Memory B cell (primary cell): ENCODE data around the gene MRPL14.
A peak's percentile ranks its signal among the peaks of the same experiment; 100 is the strongest.

Experiments used
- ATAC-seq: fragments of 150-1000 bp; cut with Tn5 transposase; 2 replicates; pipeline ENCODE4 v1.10.0; 2021; ENCODE audit warnings: low read depth, mild to moderate bottlenecking, moderate library complexity
- DNase-seq, 2 donors: peaks; one replicate each; pipeline ENCODE4 v3.0.0; 2022; ENCODE audit warnings: low spot score in 2 of 2
- H3K27ac Mint-ChIP-seq: one replicate; pipeline ENCODE4 v1.8.0; 2022; ENCODE audit warnings: mild to moderate bottlenecking, moderate library complexity, mixed read lengths
- H3K27me3 Mint-ChIP-seq: one replicate; pipeline ENCODE4 v1.8.0; 2022; ENCODE audit warnings: mixed read lengths
- H3K36me3 Mint-ChIP-seq: one replicate; pipeline ENCODE4 v1.8.0; 2022; ENCODE audit warnings: mild to moderate bottlenecking, mixed read lengths
- H3K4me1 Mint-ChIP-seq: one replicate; pipeline ENCODE4 v1.8.0; 2022; ENCODE audit warnings: mixed read lengths
- H3K4me3 Mint-ChIP-seq: one replicate; pipeline ENCODE4 v1.8.0; 2022; ENCODE audit warnings: mild to moderate bottlenecking, moderate library complexity, mixed read lengths
- H3K9me3 Mint-ChIP-seq: one replicate; pipeline ENCODE4 v1.8.0; 2022; ENCODE audit warnings: mixed read lengths

The MRPL14 gene

DNA sequence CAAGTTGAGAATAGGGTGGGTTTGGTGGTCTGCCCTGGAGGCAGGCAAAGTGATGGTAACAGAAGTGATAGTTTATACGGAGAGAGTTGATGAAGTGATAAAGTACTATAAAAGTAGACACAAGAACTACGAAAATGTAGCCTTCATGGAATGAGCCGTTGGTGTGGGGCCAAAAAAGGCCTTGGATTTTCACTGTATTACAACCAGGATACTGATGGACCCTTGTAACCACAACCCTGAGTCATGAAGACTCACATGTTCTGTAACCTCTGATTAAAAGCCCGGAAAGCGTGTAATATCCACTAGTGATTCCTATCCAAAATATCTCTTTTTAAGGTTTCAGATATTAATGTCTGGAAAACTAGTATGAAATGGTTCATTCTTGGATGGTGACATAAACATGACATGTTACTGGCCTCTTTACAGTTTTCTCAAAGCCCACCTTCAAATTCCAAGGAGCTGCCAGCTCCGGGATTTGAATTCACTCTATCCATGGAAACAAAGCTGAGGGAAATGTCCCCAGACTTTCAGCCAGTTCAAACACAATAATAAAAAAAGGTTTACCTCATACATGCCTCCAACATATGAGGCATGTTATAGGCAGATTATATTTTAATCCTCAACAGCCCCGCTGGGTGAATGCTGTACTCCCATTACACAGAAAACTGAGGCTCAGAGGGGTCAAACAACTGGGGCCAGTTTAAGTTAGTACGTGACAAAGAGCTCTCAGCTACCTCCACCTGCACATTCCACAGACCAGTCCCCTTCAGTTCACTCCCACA, 55.4 kb downstream of the MRPL14 start:
- H3K4me3 Mint-ChIP-seq = peak overlapping the region; percentile 47
- H3K4me1 Mint-ChIP-seq = peaks cover 12% of the 10 kb centered on the region
- no peak overlapping the region for H3K27ac Mint-ChIP-seq
- peaks cover 14% of the 10 kb centered on the region for H3K27me3 Mint-ChIP-seq
- H3K9me3 Mint-ChIP-seq = no peaks in the 10 kb centered on the region
- no peaks in the 10 kb centered on the region for H3K36me3 Mint-ChIP-seq
- DNase-seq = no peak
- no peak for ATAC-seq

- no peak for ATAC-seq
- no peak overlapping the region for H3K27ac Mint-ChIP-seq
- peaks cover 11% of the 10 kb centered on the region for H3K27me3 Mint-ChIP-seq
- H3K36me3 Mint-ChIP-seq = no peaks in the 10 kb centered on the region
- peaks cover 9% of the 10 kb centered on the region for H3K4me1 Mint-ChIP-seq
- no peak overlapping the region for H3K4me3 Mint-ChIP-seq
- no peak for DNase-seq
- H3K9me3 Mint-ChIP-seq = no peaks in the 10 kb centered on the region
Observed at GRCh38 chr6:44068607-44069296, 58.5 kb downstream of the MRPL14 start.

DNA sequence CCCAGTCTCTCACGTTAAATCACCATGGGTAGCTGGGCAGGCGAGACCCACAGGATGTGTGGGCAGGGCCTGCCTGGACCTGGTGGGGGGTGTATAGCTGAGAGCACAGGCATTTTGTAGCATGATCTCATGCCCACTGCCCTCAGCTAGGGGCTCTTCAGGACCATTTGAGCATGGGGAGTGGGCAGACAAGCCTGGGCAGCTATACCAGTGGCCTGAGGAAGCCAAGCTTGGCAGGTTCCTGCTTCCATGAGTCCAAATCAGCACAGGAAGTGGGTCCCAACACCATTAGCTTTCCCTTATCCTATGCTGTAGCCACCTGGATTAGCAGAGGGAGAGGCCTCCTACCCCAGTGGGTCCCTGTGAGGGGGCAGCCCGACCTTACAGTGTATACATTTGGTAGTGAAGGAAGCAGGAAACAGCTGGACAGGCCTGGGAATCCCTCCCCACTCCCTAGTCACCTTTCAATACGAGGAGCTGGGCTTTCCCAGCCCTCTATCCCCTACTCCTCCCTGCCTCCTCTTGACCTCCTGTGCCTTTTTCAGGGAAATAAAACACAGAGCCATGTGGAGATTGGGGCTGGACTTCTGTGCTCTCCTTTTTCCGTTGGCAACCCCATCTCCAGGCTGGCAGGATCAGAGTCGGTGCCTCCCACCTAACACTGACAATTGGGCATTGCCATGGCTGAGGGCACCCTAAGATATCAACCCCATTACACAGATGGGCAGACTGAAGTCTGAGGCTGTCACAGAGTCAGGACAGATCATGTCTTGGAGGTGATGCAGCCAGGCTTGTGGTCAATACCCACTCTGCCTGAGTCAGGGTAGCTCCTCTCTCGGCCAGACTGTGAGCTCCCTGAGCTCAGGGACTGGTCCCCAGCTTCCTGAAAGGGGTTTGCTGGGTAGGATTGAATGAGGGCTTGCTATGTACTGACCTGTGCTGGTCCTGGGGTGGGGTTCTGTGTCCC, 59.8 kb downstream of the MRPL14 start:
- Mint-ChIP-seq H3K4me3 (no peak overlapping the region), H3K4me1 (peaks cover 4% of the 10 kb centered on the region), H3K9me3 (no peaks in the 10 kb centered on the region), H3K36me3 (no peaks in the 10 kb centered on the region), H3K27ac (no peak overlapping the region), H3K27me3 (peaks cover 11% of the 10 kb centered on the region)
- DNase-seq (no peak), ATAC-seq (no peak)

DNA sequence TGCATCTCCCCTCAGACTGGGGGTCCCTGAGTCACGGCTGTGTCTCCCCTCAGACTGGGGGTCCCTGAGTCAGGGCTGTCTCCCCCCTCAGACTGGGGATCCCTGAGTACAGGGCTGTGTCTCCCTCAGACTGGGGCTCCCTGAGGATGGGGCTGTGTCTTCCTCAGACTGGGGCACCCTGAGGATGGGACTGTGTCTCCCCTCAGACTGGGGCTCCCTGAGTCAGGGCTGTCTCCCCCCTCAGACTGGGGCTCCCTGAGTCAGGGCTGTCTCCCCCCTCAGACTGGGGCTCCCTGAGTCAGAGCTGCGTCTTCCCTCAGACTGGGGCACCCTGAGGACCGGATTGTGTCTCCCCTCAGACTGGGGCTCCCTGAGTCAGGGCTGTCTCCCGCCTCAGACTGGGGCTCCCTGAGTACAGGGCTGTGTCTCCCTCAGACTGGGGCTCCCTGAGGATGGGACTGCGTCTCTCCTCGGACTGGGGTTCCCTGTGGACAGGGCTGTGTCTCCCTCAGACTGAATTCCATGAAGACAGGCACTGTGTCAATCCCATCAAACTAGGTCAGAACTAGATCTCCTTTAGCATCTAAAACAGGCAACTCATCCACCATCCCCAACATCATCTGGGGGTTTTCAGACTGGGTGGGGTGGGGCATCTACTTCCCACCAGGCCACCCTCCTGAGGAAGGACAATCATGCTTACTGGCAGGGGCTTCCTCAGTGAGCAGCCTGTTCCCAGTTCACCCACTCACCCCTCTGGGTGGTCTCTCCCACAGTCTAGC, 60.7 kb downstream of the MRPL14 start:
- ATAC-seq = no peak
- peaks cover 4% of the 10 kb centered on the region for H3K4me1 Mint-ChIP-seq
- peaks cover 9% of the 10 kb centered on the region for H3K27me3 Mint-ChIP-seq
- H3K27ac Mint-ChIP-seq = no peak overlapping the region
- no peaks in the 10 kb centered on the region for H3K9me3 Mint-ChIP-seq
- H3K4me3 Mint-ChIP-seq = no peak overlapping the region
- H3K36me3 Mint-ChIP-seq = no peaks in the 10 kb centered on the region
- DNase-seq = no peak

GRCh38 chr6:44065443-44066140, 61.7 kb downstream of the MRPL14 start:
- Mint-ChIP-seq H3K9me3 (no peaks in the 10 kb centered on the region), H3K27ac (no peak overlapping the region), H3K36me3 (no peaks in the 10 kb centered on the region), H3K4me1 (peaks cover 4% of the 10 kb centered on the region), H3K27me3 (peaks cover 9% of the 10 kb centered on the region), H3K4me3 (no peak overlapping the region)
- DNase-seq = no peak
- ATAC-seq = no peak

- Mint-ChIP-seq H3K36me3 (peaks cover 3% of the 10 kb centered on the region), H3K27ac (no peak overlapping the region)
Observed at GRCh38 chr6:44064948-44065272, 62.3 kb downstream of the MRPL14 start.

GRCh38 chr6:44064089-44064947, 62.9 kb downstream of the MRPL14 start:
- Mint-ChIP-seq H3K4me1 (peaks cover 4% of the 10 kb centered on the region), H3K27ac (peak overlapping the region; percentile 42), H3K27me3 (peaks cover 13% of the 10 kb centered on the region), H3K9me3 (peaks cover 4% of the 10 kb centered on the region), H3K36me3 (peaks cover 6% of the 10 kb centered on the region), H3K4me3 (no peak overlapping the region)
- DNase-seq = no peak
- ATAC-seq = peak; percentile 34

More at GRCh38 chr6:44064948-44065272, 62.3 kb downstream of the MRPL14 start:
- Mint-ChIP-seq H3K4me1 (peaks cover 4% of the 10 kb centered on the region), H3K9me3 (peaks cover 3% of the 10 kb centered on the region), H3K4me3 (no peak overlapping the region), H3K27me3 (peaks cover 9% of the 10 kb centered on the region)
- ATAC-seq = no peak
- DNase-seq = no peak

- H3K4me3 Mint-ChIP-seq = no peak overlapping the region
- H3K36me3 Mint-ChIP-seq = peaks cover 7% of the 10 kb centered on the region
- ATAC-seq = no peak
Observed at GRCh38 chr6:44063561-44064059, 63.6 kb downstream of the MRPL14 start.

More at GRCh38 chr6:44063561-44064059, 63.6 kb downstream of the MRPL14 start:
- H3K27ac Mint-ChIP-seq = no peak overlapping the region
- peaks cover 15% of the 10 kb centered on the region for H3K27me3 Mint-ChIP-seq
- no peak for DNase-seq
- H3K9me3 Mint-ChIP-seq = peaks cover 4% of the 10 kb centered on the region
- H3K4me1 Mint-ChIP-seq = peaks cover 8% of the 10 kb centered on the region
